ENCODE data around the gene WHRN.

Gene WHRN

GRCh38 chr9:114357911-114358328 lies 147.4 kb downstream of the WHRN start:
- TF ChIP-seq EZH2phosphoT487 (conservative IDR thresholded peaks at IDR 0.05; ENCODE audit: low read length), result no peak
- no peak for TF ChIP-seq CTCF (IDR thresholded peaks at IDR 0.05; ENCODE audit: insufficient read depth, low read length, poor library complexity, severe bottlenecking)
- H3K9ac ChIP-seq (ENCODE audit: low read length), result no peak overlapping the region
- no peaks in the 10 kb centered on the region for H3K79me2 ChIP-seq (ENCODE audit: insufficient read depth, low read length)
- H3K36me3 ChIP-seq (ENCODE audit: low read length), result peaks cover 40% of the 10 kb centered on the region
- H3F3A ChIP-seq (ENCODE audit: insufficient read depth), result no peaks in the 10 kb centered on the region
- H3K27ac ChIP-seq (ENCODE audit: low read depth, low read length), result no peak overlapping the region
- no peak overlapping the region for H3K4me2 ChIP-seq (ENCODE audit: low read depth, low read length, poor library complexity, severe bottlenecking)
- H3K9me3 ChIP-seq (ENCODE audit: insufficient read depth, low read length), result no peaks in the 10 kb centered on the region
- no peaks in the 10 kb centered on the region for H4K20me1 ChIP-seq (ENCODE audit: low read depth, low read length)
- no peak overlapping the region for H3K4me3 ChIP-seq (ENCODE audit: insufficient read depth, low read length, poor library complexity, severe bottlenecking)
- no peak overlapping the region for H2AFZ ChIP-seq (ENCODE audit: low read depth, low read length, severe bottlenecking)
- H3K27me3 ChIP-seq (ENCODE audit: low read length), result no peaks in the 10 kb centered on the region
- no peaks in the 10 kb centered on the region for H3K9me2 ChIP-seq (replicated peaks; ENCODE audit: insufficient read depth, low read length)

- Histone ChIP-seq H3K4me2 (ENCODE audit: low read depth, low read length, poor library complexity, severe bottlenecking) (no peak overlapping the region), H3K9ac (ENCODE audit: low read length) (no peak overlapping the region), H3F3A (ENCODE audit: insufficient read depth) (no peaks in the 10 kb centered on the region), H3K4me3 (ENCODE audit: insufficient read depth, low read length, poor library complexity, severe bottlenecking) (no peak overlapping the region), H3K9me2 (replicated peaks; ENCODE audit: insufficient read depth, low read length) (no peaks in the 10 kb centered on the region), H4K20me1 (ENCODE audit: low read depth, low read length) (no peaks in the 10 kb centered on the region), H3K9me3 (ENCODE audit: insufficient read depth, low read length) (no peaks in the 10 kb centered on the region), H3K27ac (ENCODE audit: low read depth, low read length) (no peak overlapping the region), H2AFZ (ENCODE audit: low read depth, low read length, severe bottlenecking) (no peak overlapping the region), H3K79me2 (ENCODE audit: insufficient read depth, low read length) (no peaks in the 10 kb centered on the region), H3K27me3 (ENCODE audit: low read length) (no peaks in the 10 kb centered on the region), H3K36me3 (ENCODE audit: low read length) (peaks cover 37% of the 10 kb centered on the region)
- no peak for TF ChIP-seq CTCF (IDR thresholded peaks at IDR 0.05; ENCODE audit: insufficient read depth, low read length, poor library complexity, severe bottlenecking)
- TF ChIP-seq EZH2phosphoT487 (conservative IDR thresholded peaks at IDR 0.05; ENCODE audit: low read length), result no peak
Measured at GRCh38 chr9:114357360-114357759, 147.9 kb downstream of the WHRN start.

GRCh38 chr9:114356792-114357191 lies 148.5 kb downstream of the WHRN start:
- Histone ChIP-seq H3K36me3 (ENCODE audit: low read length) (peaks cover 40% of the 10 kb centered on the region), H3F3A (ENCODE audit: insufficient read depth) (no peaks in the 10 kb centered on the region), H3K4me3 (ENCODE audit: insufficient read depth, low read length, poor library complexity, severe bottlenecking) (no peak overlapping the region), H2AFZ (ENCODE audit: low read depth, low read length, severe bottlenecking) (no peak overlapping the region), H3K9me3 (ENCODE audit: insufficient read depth, low read length) (no peaks in the 10 kb centered on the region), H3K27me3 (ENCODE audit: low read length) (no peaks in the 10 kb centered on the region), H3K4me2 (ENCODE audit: low read depth, low read length, poor library complexity, severe bottlenecking) (no peak overlapping the region), H3K9ac (ENCODE audit: low read length) (no peak overlapping the region), H3K9me2 (replicated peaks; ENCODE audit: insufficient read depth, low read length) (no peaks in the 10 kb centered on the region), H3K79me2 (ENCODE audit: insufficient read depth, low read length) (no peaks in the 10 kb centered on the region), H3K27ac (ENCODE audit: low read depth, low read length) (no peak overlapping the region), H4K20me1 (ENCODE audit: low read depth, low read length) (no peaks in the 10 kb centered on the region)
- TF ChIP-seq EZH2phosphoT487 (conservative IDR thresholded peaks at IDR 0.05; ENCODE audit: low read length), result no peak
- no peak for TF ChIP-seq CTCF (IDR thresholded peaks at IDR 0.05; ENCODE audit: insufficient read depth, low read length, poor library complexity, severe bottlenecking)
